Subcutaneous abdominal adipose tissue (tissue), 5 donors: ENCODE measurements around the gene KLHL6.

Experiments used
- H3K27ac ChIP-seq: one replicate; pipeline ENCODE4 v1.7.0; 2013; ENCODE audit warnings: low read depth, mild to moderate bottlenecking, inconsistent platforms, low read length, moderate library complexity
- H3K27me3 ChIP-seq, 5 donors: one replicate each; pipeline ENCODE4 v1.7.0; 2013; ENCODE audit warnings: low read length in 5 of 5, inconsistent platforms in 1 of 5; ENCODE audit not compliant: control insufficient read depth in 5 of 5, insufficient read depth in 4 of 5
- H3K36me3 ChIP-seq, 5 donors: one replicate each; pipeline ENCODE4 v1.7.0; 2013; ENCODE audit warnings: low read length in 5 of 5; ENCODE audit not compliant: control insufficient read depth in 5 of 5, insufficient read depth in 5 of 5
- H3K4me1 ChIP-seq, 5 donors: one replicate each; pipeline ENCODE4 v1.7.0; 2013; ENCODE audit warnings: low read length in 5 of 5, mild to moderate bottlenecking in 3 of 5, moderate library complexity in 1 of 5; ENCODE audit not compliant: control insufficient read depth in 5 of 5, insufficient read depth in 5 of 5
- H3K4me3 ChIP-seq, 5 donors: one replicate each; pipeline ENCODE4 v1.7.0; 2013; ENCODE audit warnings: low read length in 5 of 5, low read depth in 1 of 5
- H3K9ac ChIP-seq, 5 donors: one replicate each; pipeline ENCODE4 v1.7.0; 2013; ENCODE audit warnings: low read length in 5 of 5, mild to moderate bottlenecking in 4 of 5, moderate library complexity in 3 of 5
- H3K9me3 ChIP-seq, 5 donors: one replicate each; pipeline ENCODE4 v1.7.0; 2013; ENCODE audit warnings: low read length in 5 of 5; ENCODE audit not compliant: control insufficient read depth in 5 of 5
- donor health status: healthy.
- donor health status: healthy.
- donor health status: healthy.
- donor health status: healthy.
- donor health status: healthy.

The KLHL6 gene

GRCh38 chr3:183584246-183584913 is 28.9 kb upstream of the KLHL6 start:
- H3K4me1 ChIP-seq, result peaks cover 0 to 37% (median 16%) of the 10 kb centered on the region in 5 donors
- no peak overlapping the region for H3K4me3 ChIP-seq
- no peaks in the 10 kb centered on the region for H3K9me3 ChIP-seq
- peak overlapping the region; percentile 13 for H3K27ac ChIP-seq
- H3K9ac ChIP-seq, result peak overlapping the region in 2 of 5 donors; percentile 7 to 21
- H3K36me3 ChIP-seq, result no peaks in the 10 kb centered on the region
- peaks cover 0 to 2% (median 0%) of the 10 kb centered on the region in 5 donors for H3K27me3 ChIP-seq

GRCh38 chr3:183583331-183584245 is 28.1 kb upstream of the KLHL6 start:
- Histone ChIP-seq H3K9ac (peak overlapping the region in 1 of 5 donors; percentile 21), H3K9me3 (no peaks in the 10 kb centered on the region), H3K36me3 (no peaks in the 10 kb centered on the region), H3K27me3 (peaks cover 0 to 2% (median 0%) of the 10 kb centered on the region in 5 donors), H3K27ac (no peak overlapping the region), H3K4me3 (no peak overlapping the region), H3K4me1 (peaks cover 0 to 37% (median 16%) of the 10 kb centered on the region in 5 donors)

GRCh38 chr3:183582161-183582560 is 26.7 kb upstream of the KLHL6 start:
- Histone ChIP-seq H3K9ac (no peak overlapping the region), H3K4me3 (no peak overlapping the region), H3K4me1 (peaks cover 0 to 33% (median 16%) of the 10 kb centered on the region in 5 donors), H3K27ac (no peak overlapping the region), H3K27me3 (peaks cover 0 to 6% (median 2%) of the 10 kb centered on the region in 5 donors), H3K36me3 (no peaks in the 10 kb centered on the region), H3K9me3 (no peaks in the 10 kb centered on the region)

DNA sequence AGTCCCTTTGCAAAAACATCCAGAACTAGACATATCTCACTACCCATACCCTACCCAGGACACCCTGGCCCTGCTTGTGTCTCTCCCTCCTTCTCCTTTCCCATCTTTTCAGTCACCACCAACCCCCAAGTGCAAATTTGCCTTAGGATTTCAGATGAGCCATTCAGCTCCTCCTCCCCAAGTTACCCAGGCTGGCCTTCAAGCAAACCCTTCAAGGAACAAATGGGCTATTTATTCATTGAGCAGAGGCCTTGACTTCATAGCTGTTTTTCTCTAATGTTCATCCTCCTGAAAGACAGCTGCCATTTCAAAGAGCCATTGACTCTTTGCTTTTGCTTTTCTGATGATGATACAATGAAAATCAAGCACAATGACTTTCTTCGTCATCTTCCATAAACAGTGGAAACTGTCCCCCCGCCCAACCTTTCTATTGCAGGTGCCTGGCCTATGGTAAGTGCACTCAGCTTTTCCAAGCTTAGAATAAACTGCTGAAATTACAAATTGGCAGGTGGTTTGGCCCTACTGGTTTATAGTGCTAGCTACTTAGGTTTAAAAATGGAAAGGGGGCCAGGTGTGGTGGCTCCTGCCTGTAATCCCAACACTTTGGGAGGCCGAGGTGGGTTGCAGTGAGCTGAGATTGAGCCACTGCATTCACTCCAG is 26.1 kb upstream of the KLHL6 start:
- H3K36me3 ChIP-seq, result no peaks in the 10 kb centered on the region
- H3K27me3 ChIP-seq, result peaks cover 0 to 6% (median 2%) of the 10 kb centered on the region in 5 donors
- no peaks in the 10 kb centered on the region for H3K9me3 ChIP-seq
- peaks cover 0 to 31% (median 16%) of the 10 kb centered on the region in 5 donors for H3K4me1 ChIP-seq
- no peak overlapping the region for H3K9ac ChIP-seq
- no peak overlapping the region for H3K27ac ChIP-seq
- no peak overlapping the region for H3K4me3 ChIP-seq

DNA sequence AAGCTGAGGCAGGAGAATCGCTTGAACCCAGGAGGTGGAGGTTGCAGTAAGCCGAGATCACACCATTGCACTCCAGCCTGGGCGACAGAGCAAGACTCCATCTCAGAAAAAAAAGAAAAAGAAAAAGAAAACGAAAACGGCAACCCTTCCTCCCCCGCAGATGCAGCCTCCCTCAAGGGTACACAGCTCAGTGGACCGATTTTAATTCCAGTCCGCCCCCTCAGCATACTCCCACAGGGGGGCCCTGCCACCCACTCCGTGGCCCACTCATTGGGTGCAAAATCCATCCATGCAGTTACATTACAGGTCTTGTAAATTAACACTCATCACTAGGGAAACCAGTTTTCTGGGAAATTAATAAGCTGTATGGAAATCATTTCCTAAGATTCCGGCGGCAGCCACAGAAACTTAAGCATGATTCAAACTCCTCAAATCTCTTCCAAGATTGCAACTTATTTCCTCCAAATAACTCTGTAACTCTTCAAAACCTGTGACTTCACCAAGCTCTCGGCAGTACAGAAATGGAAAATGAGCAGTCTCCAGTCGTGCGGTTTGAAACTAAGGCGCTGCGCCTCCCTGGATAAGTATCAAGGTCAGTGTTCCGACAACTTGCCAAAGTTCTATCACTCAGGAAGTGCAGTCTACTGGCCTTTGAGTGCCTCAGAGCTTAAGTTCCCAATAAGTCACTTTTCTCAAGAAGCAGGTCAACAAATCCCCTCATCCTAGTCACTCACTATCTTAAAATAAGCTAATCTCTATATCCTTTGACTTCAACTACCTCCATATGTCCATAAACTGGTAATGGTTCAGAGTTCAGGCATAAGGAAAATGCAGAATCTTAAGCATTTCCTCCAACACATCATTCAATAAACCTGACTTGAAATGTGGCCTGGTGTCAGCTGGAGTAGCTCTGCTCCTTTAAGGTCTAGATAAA is 24.7 kb upstream of the KLHL6 start:
- Histone ChIP-seq H3K9ac (no peak overlapping the region), H3K4me3 (peak overlapping the region; percentile 21 to 37 (median 36)), H3K4me1 (peaks cover 0 to 31% (median 16%) of the 10 kb centered on the region in 5 donors), H3K9me3 (no peaks in the 10 kb centered on the region), H3K36me3 (no peaks in the 10 kb centered on the region), H3K27me3 (peaks cover 0 to 6% (median 2%) of the 10 kb centered on the region in 5 donors), H3K27ac (no peak overlapping the region)

GRCh38 chr3:183578179-183578578 is 22.7 kb upstream of the KLHL6 start:
- no peaks in the 10 kb centered on the region for H3K9me3 ChIP-seq
- H3K27ac ChIP-seq, result no peak overlapping the region
- peaks cover 0 to 16% (median 7%) of the 10 kb centered on the region in 5 donors for H3K4me1 ChIP-seq
- no peak overlapping the region for H3K9ac ChIP-seq
- no peaks in the 10 kb centered on the region for H3K36me3 ChIP-seq
- H3K4me3 ChIP-seq, result no peak overlapping the region
- peaks cover 0 to 6% (median 2%) of the 10 kb centered on the region in 5 donors for H3K27me3 ChIP-seq

DNA sequence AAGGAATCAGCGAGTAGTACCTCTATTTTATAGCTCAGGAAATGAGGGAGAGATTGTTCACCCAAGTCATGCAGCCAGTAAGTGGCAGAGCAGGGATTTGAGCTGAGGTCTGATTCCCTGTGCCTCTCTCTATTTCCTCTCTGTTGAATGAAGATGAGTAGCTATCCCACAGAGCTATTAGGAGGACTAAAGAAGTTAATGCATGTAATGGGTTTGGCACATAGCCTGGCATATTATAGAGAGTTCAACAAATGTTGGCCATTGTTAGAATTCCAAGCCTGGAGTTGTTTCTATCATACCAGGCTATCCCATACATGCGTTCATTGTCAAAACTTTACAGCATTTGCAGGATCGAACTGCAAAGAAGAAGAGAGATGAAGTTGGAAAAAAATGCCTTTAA is 21.8 kb upstream of the KLHL6 start:
- H3K4me3 ChIP-seq, result no peak overlapping the region
- H3K9ac ChIP-seq, result no peak overlapping the region
- H3K36me3 ChIP-seq, result no peaks in the 10 kb centered on the region
- no peak overlapping the region for H3K27ac ChIP-seq
- peaks cover 0 to 16% (median 7%) of the 10 kb centered on the region in 5 donors for H3K4me1 ChIP-seq
- H3K27me3 ChIP-seq, result peaks cover 0 to 6% (median 2%) of the 10 kb centered on the region in 5 donors
- H3K9me3 ChIP-seq, result no peaks in the 10 kb centered on the region

DNA sequence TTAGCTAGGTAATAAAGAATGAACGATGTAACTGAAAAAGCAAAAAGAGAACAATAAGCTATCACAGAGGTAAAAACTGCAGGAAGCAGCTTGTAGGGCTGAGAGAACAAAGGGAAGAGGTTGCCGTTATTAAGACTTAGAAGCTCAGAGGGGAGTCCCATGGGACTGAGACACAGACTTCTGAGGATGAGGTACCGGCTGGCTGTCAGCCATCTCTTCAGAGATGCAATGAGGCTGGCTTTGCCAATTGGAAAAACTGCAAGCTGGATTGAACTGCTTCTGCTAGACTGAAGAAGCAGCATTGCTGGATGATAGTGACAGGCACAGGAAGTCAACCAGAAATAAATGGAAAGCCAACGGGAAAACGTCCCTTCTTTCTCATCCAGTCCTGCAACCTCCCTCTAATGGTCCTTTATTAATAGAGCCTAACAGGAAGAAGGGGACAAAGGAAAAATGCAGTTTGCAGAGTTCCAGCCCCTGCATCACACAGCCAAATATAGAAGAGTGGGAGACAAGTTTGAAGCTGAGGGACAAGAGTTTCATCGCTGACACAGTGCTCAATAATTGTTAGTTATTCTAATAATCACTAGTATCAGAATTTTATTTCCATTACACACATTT is 21.1 kb upstream of the KLHL6 start:
- H3K9me3 ChIP-seq, result no peaks in the 10 kb centered on the region
- no peak overlapping the region for H3K4me3 ChIP-seq
- peaks cover 0 to 16% (median 7%) of the 10 kb centered on the region in 5 donors for H3K4me1 ChIP-seq
- no peak overlapping the region for H3K9ac ChIP-seq
- no peaks in the 10 kb centered on the region for H3K36me3 ChIP-seq
- H3K27me3 ChIP-seq, result peaks cover 0 to 6% (median 2%) of the 10 kb centered on the region in 5 donors
- H3K27ac ChIP-seq, result no peak overlapping the region

GRCh38 chr3:183572935-183573334 is 17.4 kb upstream of the KLHL6 start:
- no peaks in the 10 kb centered on the region for H3K9me3 ChIP-seq
- no peaks in the 10 kb centered on the region for H3K27me3 ChIP-seq
- H3K4me1 ChIP-seq, result peaks cover 0 to 7% (median 0%) of the 10 kb centered on the region in 5 donors
- no peak overlapping the region for H3K9ac ChIP-seq
- no peak overlapping the region for H3K4me3 ChIP-seq
- no peaks in the 10 kb centered on the region for H3K36me3 ChIP-seq
- H3K27ac ChIP-seq, result no peak overlapping the region
